Measurements from ENCODE around the gene PKN1.

- no peak for TF ChIP-seq PATZ1 (CRISPR knock-in tag; IDR thresholded peaks at IDR 0.05; ENCODE audit: borderline replicate concordance)
- no peak for TF ChIP-seq TSHZ2 (CRISPR knock-in tag; IDR thresholded peaks at IDR 0.05)
- TF ChIP-seq BACH2 (CRISPR knock-in tag; IDR thresholded peaks at IDR 0.05; ENCODE audit: borderline replicate concordance): no peak
- no peak for TF ChIP-seq SNAI2 (CRISPR knock-in tag; IDR thresholded peaks at IDR 0.05)
- TF ChIP-seq ZFP30 (CRISPR knock-in tag; IDR thresholded peaks at IDR 0.05): no peak
- TF ChIP-seq RARB (CRISPR knock-in tag; IDR thresholded peaks at IDR 0.05): no peak
- no peak for TF ChIP-seq ISL1 (CRISPR knock-in tag; IDR thresholded peaks at IDR 0.05)
- no peak for TF ChIP-seq ZC3H10 (CRISPR knock-in tag; IDR thresholded peaks at IDR 0.05)
- no peak for TF ChIP-seq CREB5 (CRISPR knock-in tag; IDR thresholded peaks at IDR 0.05; ENCODE audit: low read depth)
- TF ChIP-seq CSDC2 (CRISPR knock-in tag; IDR thresholded peaks at IDR 0.05): no peak
- no peak for TF ChIP-seq OSR1 (CRISPR knock-in tag; IDR thresholded peaks at IDR 0.05)
Measured at GRCh38 chr19:14463747-14464146, 30.6 kb downstream of the PKN1 start.
